NCI-H1048 (cell line): Measurements from ENCODE around the gene LNPEP.

Experiments used
- DNase-seq: peaks from one replicate; lab custom pipeline; 2025; lab: John Stamatoyannopoulos, UW

The LNPEP gene

DNA sequence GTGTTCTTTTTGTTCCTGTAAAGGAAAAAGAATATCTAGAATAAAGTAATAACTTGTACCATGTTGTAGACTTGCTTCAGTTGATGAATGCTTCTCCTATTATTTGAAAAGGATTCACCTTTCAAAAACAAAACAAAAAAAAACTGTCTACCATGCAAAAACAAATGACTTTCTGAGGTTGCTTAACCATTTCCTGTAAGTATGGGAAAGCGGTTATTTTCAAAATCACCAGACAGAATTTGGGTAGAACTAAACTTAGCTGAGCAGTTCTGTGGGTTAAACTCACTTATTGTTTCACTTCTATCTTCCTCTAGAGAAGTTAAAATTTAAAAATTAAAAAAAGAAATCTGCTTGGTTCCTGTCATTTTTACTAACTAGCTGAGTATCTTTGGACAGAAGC lies 25.2 kb downstream of the LNPEP start:
- no peak for DNase-seq

GRCh38 chr5:96962540-96962991 lies 26.7 kb downstream of the LNPEP start:
- no peak for DNase-seq

DNA sequence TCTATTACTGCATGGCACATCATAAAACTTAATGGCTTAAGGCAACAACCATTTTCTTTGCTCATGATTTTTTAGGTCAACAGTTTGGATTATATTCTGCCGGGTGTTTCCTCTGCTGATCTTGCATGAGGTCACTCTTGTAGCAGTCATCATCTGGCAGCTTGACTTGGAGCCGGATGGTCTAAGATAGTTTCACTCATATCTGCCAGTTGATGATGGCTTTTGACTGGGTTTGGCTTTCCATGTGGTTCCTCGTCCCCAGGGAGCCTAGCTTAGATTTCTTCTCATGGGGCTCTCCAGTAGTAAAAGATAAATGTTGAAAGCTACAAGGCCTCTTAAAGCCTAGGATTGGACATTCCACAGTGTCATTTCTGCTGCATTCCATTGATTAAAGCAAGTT lies 27.4 kb downstream of the LNPEP start:
- DNase-seq, result no peak

GRCh38 chr5:96966801-96967200 lies 30.9 kb downstream of the LNPEP start:
- no peak for DNase-seq

GRCh38 chr5:96967400-96967799 lies 31.5 kb downstream of the LNPEP start:
- no peak for DNase-seq

DNA sequence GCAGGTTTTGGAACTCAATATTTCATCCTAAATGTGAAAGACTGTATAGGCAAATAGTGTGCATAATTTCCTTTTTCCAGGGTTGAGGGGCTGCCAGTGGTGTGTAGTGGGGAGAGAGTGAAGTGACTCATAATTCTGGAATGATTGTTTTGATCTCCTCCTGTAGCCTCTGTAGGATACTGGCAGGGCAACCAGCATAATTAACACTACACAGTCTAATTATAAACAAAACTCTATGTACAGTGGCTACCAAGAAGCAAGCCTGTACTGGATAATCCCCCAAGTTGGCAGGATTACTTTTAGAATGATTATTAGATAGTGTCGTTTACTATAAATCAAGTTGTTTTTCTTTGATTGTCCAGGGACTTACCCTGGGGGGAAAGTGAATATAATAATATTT lies 32.2 kb downstream of the LNPEP start:
- DNase-seq, result peak; percentile 24

DNA sequence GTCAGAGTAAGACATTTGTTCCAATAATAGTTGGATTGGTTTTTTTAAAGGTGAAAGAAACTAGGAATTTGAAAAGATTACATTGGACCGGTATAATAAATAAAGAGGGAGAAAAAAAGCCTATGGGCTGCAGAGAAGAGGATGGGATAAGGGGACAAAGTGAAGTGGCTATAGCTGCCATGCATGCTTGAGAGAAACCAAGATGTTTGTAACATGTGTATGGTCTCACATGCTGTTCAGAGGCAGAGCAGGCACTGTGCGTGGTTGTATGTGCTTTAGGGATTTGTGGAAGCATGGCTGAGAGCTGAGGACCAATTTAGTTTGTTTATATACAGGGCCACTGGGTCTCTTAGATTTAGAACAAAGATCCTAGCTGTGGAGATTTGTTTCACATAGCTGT lies 32.7 kb downstream of the LNPEP start:
- no peak for DNase-seq

DNA sequence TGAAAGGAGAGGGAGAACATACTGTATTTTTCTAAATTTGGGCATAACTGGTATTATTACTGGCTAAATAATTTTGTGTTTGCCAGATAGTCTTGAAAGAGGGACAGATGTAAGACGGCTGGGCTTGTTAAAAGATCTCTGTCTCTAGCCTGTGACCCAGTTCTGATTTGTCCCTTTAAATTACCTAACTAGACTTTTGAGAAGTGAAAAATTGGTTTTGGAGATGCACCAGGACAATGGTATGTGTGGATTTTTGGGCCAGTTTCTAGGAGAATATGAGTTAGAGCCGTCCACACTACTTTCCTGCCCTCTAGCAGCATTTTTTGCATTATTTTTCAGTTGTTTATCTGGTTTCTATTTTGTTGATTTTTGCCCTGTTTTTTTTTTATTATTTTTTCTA lies 33.5 kb downstream of the LNPEP start:
- DNase-seq, result no peak

DNA sequence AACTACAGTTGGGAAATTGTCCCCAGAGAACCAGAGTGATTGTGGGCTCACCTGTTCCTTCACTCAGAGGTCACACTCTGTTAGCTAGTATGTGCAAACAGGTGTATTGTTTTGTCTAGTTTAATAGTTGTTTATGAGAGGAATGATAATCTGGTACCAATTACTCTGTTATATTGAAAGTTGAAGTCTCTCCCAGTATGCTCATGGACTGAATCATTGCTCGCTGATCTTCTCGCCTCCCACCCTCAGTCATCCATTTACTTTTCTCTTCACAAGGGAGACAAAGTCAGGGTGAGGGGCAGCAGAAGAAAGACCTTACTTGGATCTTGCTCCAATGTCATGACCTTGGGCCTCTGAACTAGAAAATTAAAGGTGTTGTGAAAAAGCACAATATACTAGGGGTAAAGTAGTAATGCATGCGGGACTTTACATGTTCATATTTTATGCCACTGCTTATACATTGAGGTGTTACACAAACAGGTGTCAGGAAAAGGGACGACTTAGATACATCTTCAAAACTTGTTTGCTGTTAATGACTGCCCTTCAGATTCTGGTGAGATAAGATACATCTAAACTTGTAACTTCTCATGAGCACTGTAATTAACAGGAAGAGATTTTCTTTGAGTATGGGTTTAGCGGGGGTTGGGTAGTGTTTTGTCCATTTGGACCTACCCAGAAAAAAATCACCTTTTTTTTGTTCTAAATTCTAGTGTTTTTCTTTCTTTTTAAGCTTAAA lies 36.9 kb downstream of the LNPEP start:
- DNase-seq, result no peak

- DNase-seq, result no peak
Measured at GRCh38 chr5:96973532-96974401, 37.9 kb downstream of the LNPEP start.

- no peak for DNase-seq
Measured at GRCh38 chr5:96975656-96976055, 39.8 kb downstream of the LNPEP start.

GRCh38 chr5:96977228-96977627 lies 41.3 kb downstream of the LNPEP start:
- no peak for DNase-seq

GRCh38 chr5:96978812-96979449 lies 43.1 kb downstream of the LNPEP start:
- DNase-seq, result no peak

- DNase-seq, result no peak
Measured at GRCh38 chr5:96984506-96985192, 48.8 kb downstream of the LNPEP start.

- DNase-seq, result no peak
Measured at GRCh38 chr5:96986450-96986849, 50.6 kb downstream of the LNPEP start.

GRCh38 chr5:96990102-96990501 lies 54.2 kb downstream of the LNPEP start:
- no peak for DNase-seq

DNA sequence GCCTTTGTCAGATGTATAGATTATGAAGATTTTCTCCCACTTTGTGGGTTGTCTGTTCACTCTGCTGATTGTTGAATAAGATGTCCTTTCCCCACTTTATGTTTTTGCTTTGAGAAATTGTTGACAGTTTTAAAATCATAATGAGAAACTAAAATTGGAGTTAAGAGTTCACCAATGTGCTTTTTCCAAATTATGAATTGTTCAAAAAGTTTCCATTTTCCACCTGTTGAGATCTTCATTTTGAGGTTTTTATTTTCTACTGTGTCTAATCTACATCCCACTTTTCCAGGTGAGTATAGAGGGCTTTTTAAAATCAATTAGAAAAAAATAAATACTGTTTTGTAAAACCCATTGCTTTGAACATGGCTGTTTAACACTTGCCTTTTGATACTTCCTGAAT lies 55.8 kb downstream of the LNPEP start:
- no peak for DNase-seq

DNA sequence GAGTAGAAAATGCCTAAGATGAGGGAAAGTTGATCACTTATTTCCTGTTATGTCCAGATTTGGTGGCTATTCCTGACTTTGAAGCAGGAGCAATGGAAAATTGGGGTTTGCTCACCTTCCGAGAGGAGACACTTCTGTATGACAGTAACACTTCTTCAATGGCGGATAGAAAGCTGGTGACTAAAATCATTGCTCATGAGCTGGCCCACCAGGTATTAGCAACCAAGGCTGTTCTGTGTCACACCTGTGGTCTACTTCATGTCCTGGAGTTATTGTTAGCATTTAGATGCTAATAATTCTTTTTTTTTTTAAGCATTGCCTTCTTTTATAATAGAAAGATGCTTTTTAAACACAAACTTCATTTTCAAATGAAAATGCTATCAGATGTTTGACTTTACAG lies 57.9 kb downstream of the LNPEP start:
- DNase-seq, result no peak

DNA sequence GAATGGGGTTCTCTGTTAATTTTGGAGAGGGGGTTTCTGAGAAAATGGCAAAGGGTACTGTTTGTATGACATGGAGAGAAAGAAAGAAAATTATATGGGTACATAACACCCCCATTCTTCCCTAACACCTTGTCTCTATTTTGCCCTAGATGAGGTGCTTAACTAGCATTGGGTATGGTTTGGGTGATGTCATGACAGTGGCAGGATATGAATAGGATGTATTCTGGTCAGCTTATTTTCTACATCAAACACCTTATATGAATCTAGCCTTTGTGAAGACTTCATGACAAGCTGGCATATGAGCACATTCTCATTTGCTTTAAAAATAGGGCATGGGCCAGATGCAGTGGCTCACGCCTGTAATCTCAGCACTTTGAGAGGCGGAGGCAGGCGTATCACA lies 58.6 kb downstream of the LNPEP start:
- no peak for DNase-seq

DNA sequence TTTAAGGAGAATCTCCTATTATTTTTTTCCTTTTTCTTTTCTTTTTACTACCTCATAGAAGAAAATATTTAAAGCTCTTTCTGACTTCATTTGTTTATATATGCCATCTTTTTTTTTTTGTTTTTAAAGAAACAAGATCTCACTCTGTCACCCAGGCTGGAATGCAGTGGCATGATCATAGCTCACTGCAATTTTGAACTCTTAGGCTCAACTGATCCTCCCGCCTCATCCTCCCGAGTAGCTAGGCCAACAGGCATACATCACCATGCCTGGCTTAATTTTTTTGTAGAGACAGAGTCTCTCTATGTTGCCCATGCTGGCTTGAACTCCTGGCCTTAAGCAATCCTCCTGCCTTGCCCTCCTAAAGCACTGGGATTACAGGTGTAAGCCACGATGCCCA lies 59.5 kb downstream of the LNPEP start:
- DNase-seq, result no peak

- no peak for DNase-seq
Measured at GRCh38 chr5:96997265-96997859, 61.5 kb downstream of the LNPEP start.

GRCh38 chr5:96999856-97000255 lies 64.0 kb downstream of the LNPEP start:
- no peak for DNase-seq
